GM21447 (cell line): ENCODE measurements around the gene JAKMIP1.
"Not testable (repeated sequence)": the region's sequence is repeated elsewhere in the genome, so short reads cannot be mapped to it uniquely, and the experiment has no call there.

Experiments
- ATAC-seq: cut with Tn5 transposase; IDR thresholded peaks from one replicate; pipeline ENCODE4 v1.9.1; 2021; ENCODE audit not compliant: unreplicated experiment

The JAKMIP1 gene

DNA sequence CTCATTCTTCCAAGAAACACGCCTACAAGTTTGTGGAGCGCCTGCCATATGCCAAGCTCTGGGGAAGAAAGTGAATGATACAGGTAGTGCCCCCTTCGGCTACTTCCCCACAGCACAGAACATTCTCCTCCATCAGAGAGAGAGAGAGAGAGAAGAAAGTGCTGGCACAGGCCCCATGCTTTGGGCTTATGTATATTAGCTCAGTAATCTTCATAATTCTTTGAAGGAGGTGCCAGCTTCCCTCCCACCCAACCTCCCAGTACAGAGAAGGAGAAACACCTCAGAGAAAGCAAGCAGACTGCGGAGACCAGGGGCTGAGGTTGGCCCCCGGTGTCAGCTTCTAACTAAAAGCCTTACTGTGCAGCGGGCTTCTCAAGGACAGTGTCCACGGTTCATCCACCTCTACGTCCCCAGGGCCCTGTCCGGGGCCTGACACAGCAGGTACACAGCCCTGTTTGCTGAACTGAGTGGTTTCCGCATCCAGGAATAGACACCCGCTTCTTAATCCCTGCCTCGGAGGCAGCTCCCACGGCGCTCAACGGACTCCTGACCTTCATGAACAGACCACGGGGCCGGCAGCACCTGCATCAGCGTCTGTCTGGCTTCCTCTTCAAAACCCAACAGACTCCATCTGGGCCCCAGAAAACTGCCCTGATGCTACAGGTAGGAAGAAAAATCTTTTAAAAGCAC is 50.2 kb downstream of the JAKMIP1 start:
- ATAC-seq: no peak

DNA sequence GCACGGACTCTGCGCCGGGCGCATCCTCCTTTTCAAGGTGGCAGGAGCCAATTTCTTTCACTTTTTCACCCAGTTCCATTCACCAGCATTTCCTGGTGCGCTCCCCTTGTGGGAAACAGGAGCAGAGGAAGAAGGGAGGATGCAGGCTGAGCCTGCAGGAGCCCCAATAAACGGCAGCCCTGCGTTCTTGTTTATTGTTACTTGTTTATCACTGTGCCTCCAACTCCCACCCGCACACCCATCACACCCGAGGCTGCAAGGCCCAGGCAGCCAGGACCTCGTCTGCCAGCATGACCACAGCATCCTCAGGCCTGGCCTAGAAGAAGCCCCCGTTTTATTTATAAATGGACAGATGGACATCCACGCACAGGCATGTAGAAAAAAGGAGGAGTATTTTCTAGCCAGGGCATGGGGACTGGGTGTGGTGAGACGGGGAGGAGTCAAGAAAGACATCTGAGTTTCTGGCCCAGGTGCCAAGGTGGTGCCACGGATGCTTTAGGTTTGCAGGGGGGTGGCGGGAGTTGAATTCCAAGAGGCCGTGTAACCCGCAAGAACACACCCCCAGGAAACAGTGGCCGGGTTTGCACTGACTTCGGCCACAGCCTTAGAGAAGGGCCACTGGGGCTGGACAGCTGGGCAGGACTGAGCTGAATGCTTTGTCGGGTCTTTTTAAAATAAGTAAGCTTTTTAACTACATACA is 51.7 kb downstream of the JAKMIP1 start:
- ATAC-seq: no peak

DNA sequence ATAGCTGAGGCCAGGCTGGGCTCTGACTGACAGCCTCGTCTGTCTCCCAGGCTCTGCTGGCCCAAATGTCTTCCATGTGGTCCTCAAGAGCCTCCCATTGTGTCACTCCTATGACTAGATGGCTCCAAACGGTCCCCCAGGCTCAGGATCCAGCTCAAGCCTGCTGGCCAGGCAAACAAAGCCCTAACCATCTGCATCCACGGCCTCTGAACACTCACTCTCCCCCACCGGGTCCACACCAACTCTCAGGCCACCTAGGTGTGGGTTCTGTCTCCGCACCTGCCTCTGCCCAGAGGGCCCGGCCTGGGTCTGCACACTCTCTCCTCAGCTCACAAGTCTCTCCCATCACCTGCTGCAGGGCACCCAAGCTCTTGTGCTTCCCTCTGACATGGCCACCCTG is 52.9 kb downstream of the JAKMIP1 start:
- no peak for ATAC-seq

DNA sequence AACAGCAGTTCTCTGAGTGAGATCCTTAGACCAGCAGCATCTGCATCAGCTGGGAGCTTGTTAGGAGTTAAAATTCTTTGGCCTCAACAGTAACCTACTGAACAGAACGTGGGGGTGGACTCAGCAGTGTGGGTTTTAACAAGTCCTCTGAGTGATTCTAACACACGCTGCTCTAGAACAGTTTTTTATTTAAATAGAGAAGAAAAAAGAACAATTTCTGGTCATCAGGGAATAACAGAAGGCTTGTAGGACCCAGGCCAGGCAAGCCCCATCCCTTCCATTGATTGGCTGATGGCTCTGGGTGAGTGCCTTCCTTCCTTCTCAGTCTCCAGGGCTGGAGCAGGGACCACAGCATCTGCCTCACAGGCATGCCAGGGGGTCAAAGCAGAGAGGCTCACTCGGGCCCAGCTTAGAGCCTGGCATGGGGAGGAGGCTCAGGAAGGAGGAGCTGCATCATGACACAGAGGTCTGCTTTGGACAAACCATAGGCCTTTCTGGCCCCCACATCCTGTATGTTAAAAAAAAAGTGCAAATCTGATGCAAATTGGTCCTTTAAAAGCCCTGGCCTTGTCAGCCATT is 56.7 kb downstream of the JAKMIP1 start:
- no peak for ATAC-seq

DNA sequence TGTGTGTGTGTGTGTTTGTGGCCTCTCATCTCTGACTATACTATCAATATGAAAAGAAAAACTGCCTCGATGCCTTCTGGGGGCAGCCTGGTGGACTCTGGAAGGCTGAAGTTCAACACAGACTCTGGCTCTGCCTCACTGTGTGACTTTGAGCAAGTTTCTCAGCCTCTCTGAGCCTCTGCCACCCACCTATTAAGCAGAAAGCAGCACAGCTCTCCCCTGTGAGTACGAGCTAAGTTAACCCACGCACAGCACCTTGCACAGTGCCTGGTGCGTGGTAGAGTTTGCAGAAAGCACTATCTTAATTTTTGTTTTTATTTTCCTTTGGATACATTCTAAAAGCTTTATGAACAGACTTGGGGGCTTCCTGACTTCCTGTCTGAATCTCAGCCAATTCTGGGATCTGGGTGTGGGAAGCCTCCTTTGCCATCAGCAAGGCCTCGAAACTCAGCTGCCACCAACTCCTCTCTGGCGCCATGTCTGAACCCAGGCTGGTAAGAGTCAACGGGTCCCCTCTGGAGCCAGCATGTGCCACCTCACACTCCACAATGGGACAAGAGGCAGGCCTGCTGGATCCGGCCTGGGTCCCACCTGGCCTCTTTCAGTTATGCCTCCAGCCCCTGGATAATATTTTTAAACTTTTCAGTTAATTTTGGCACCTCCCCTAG is 57.3 kb downstream of the JAKMIP1 start:
- ATAC-seq: no peak

DNA sequence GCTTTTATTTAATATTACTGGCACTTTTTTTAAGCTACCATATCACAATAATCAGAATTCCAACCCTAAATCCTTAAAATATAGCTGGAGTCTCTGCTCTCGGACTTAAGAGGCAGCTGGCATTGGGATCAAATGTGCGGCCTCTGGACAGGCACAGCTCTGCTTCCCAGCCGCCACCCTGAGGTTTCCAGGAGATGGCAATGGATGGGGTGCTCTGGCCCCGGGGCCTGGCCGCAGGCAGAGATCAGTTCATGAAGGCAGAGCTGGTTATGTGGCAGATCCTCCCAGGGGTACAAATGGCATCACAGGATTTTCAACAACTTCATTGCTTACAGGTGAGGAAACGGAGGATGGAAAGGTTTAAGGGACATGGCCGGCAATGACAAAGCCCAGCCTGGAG is 57.8 kb downstream of the JAKMIP1 start:
- no peak for ATAC-seq

DNA sequence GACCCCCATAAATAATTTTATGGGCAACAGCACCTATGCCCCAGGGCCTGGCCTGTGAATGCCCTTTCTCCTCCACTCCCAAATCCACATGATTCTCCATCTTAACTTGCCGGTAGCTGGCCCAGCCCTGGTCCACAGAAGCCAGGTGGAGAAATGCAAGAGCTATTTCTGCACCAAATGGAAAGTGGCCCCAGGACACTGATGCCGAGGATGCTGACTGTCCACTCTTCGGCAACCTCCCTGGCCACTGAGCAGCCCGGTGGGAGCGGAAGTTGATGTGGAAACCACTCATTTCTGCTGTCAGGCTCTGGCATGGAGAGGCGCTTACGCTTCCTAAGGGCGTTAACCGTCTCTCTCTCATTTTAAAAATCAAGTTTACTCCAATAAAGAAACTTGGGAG is 58.8 kb downstream of the JAKMIP1 start:
- no peak for ATAC-seq

DNA sequence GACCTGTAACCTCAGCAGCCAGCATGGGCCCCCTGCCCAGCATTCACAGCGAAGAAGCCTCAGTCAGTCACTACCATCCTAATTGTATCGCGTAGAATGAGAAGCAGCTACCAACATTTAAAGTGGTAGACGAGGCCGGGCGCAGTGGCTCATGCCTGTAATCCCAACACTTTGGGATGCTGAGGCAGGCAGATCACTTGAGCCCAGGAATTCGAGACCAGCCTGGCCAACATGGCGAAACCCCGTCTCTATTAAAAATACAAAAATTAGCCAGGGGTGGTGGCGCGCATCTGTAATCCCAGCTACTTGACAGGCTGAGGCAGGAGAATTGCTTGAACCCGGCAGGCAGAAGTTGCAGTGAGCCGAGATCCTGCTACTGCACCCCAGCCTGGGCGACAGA is 59.3 kb downstream of the JAKMIP1 start:
- ATAC-seq: not testable (repeated sequence)

DNA sequence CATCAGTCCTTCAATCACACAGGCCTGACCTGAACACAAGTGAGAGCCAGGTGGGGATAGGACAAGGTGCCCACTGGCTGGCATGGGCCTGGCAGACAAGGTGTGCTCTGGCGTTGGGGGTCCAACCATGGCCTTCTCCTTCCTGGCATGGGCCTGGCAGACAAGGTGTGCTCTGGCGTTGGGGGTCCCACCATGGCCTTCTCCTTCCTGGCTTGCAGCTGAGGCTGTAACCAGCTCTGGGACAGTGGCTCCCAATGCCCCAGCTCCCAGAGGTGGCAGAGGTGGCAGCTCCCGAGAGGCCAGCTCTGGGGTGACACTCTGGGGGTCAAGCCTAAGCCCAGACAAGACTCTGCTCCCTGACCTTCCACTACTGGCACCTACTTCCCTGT is 62.6 kb downstream of the JAKMIP1 start:
- ATAC-seq: no peak

DNA sequence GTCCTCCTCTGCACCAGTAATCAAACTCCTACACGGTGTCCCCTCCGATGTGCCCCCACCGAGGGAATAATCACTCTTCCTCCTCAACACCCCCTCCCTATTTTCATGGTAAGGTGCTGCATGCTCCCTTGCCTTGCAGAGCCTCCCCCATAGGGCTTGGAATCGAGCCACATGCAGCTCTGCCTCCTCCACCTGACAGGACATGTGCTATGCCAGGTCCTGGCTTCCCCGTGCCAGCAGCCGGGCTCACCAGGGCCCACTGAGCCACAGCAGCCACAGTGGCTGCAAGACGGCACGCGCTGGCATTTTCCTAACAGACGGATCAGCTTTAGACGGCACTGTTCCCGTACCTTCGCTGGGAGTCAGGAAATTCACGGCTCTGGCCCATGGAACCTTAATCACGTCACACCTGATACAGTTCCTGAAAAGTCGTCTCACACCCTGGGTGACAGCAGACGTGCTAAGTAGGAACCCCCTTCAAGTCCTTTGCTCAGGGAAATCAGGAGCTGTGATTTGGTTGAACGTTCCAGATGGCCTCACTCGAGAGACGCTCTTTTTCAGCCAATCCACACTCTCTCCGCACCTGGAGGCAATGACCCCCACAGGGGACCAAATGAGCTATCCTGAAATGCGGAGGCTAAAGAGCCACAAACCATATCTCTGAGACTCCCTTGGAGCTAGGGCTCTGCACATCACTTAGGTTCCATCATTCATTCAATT is 63.2 kb downstream of the JAKMIP1 start:
- no peak for ATAC-seq

DNA sequence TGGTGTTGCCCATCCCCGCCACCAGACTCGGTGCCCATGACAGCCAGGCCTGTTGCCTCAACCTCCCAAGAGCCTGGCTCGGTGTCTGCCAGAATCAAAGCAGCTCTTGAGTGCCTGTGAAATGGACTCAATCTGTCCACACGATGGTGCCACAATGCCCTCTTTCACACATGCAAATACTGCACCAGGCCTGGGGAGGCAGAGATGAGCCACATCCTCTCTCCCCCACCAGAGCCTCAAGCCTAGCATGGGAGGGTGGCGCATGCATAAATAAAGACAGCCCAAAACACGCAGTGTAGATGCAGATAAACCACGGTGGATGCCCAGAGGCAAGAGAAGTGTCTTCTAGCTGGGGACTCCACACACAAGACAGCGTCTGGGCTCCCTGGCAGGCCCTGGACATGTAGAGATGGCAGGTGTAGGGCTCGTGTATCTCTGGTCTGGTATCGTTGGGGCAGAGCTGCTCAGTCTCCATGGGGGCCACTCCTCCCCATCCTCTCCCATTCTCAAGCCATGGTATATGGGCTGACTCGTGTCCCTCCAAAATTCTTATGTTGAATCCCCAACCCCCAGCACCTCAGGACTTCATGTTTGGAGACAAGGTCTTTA is 65.6 kb downstream of the JAKMIP1 start:
- ATAC-seq: peak; percentile 92

DNA sequence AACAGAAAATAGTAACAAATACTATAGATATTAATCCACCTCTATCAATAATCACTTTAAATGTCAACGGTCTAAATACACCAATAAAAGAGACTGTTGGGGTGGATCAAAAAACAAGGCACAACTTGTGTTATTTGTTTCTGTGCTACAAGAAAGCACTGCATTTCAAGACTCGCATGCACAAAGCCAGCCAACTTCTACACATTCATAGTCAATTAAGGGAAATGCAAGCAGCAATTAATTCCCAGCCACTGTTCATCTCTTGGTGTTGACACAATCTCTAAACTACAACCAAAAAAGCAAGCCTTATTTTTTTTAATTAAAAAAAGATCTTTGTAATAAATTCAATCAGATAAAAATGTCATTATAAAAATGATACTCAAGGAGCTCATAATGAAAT is 67.6 kb downstream of the JAKMIP1 start:
- ATAC-seq: no peak

DNA sequence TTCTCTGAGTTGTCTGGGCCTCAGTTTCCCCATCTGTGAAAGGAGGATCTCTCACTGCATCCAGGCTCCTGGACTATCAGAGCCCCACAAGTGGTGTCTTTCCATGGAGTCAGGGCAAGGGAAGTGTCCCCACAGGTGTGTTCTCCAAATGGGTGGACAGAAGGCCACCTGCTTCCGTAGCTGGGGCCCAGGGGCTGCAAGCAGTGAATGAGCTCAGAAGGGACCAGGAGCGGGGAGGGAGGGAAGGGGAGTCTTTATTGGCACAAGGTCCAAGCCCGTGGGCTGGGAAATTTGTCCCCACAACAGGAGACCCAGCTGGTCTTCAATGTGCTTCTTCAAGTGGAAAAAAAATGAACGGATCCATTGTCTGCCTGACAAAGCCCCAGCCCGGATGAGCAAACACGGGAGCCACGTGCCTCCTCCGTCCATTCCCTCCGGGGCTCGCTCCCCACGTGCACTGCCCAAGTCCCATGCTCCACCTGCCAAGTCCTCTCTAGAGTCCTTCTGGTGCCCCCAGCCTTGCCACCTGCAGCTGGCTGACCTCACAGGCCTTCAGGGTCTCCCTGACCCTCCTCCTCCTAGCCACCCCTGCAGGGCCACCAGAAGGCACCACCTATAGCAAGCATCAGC is 72.0 kb downstream of the JAKMIP1 start:
- no peak for ATAC-seq

DNA sequence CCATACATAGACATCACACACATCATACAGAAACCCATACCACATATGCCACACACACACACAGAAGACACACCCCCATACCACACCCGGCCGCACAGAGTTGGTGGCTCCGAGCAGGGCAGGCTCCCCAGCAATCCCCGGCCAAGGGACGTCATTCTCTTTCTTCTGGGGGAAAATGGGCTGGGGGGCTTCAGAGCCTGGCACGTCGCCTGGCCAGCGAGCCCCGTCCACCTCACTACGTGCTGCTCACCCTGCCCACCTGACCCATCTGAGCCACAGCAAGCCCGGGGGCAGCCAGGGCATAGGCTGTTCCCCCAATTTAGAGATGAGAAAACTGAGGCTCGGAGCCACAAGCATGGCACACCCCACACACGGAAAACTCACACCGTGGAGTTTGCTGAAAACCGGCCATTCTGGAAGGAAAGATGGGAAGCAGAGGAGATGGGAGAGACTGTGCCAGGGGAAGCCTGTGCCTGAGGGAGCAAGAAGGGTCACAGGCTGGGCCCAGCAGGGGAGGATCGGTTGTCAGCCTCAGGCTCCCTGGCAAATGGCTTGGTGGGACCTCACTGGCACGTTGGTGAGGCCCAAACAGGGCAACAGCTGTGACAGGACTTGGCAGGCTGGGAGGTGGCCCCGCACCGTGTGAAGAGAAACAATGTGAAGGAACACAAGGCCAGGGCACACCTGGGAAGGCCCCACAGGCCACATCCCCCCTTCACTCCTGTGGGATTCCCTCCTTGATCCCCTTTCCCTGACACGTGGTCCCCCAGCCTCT is 73.2 kb downstream of the JAKMIP1 start:
- no peak for ATAC-seq

DNA sequence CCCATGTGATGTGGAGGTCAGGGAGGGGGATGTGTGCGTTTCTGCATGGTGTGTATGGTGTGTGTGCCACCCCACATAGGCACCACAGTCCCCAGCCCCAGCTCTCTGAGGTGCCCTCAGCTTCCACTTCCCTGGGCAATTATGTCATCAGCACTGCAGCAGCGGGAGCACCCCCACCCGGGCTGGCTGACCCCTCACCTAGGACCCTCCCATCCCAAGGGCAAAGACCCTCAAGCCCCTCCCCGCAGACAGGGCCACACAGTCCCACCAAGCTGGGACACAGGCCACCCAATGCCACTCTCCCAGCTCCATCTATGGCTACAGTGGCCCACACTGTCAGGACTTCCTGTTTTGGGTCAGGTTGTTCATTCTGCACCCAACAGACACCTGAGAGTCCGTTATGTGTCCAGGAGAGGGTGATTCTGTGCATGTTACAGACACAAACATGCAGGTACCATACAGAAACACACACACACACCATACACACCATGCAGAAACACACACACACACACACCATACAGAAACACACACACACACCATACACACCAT is 75.2 kb downstream of the JAKMIP1 start:
- no peak for ATAC-seq

DNA sequence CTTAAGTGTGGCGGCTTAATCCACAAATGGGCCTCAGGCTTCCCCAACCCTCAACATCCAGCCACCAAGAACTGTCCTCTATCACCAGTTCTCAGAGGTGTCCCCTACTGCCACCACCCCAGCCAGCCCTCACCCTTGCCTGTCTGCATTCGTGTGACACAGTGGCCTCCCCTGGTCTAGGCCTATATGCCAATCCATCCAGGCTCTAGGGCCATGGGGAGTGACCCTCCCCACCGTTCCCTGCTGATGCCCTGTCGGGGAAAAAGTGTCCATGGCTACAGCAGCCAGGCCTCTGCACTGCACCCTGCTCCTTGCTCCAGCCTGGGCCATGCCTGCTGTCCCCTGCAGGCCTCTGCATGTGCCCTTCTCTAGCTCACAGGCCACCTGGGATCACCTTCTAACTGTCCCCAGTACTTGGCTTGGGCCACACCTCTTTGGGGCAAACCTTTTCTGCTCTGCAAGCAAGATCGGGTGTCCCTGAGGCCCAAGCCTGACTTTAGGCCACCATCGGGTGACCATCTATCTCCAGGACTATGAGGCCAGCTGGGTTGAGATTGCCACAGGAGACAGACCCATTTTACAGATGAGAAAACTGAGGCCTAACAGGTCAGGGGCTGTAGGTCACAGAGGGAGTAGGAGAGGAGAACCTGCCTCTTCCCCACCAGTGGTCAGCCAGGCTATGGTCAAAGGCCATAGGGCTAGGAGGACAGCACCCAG is 75.8 kb downstream of the JAKMIP1 start:
- ATAC-seq: no peak

DNA sequence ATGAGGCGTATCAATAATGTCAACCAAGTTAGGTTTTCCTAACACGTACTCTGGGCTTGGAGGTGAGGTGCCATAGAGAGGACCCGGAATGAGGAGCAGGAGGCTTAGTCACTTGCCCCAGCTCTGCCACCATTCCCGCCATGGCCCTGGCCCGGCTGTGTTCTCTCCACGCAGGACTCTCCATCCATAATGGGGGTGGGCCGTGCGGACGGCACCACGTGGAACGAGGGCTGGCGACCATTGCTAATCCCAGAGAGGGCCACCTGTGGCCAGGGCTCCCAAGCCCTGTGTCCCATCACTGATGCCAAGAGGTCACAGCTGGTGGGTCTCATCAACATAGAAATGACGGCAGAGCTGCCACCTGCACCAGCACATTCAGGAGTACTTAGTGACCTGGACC is 76.4 kb downstream of the JAKMIP1 start:
- no peak for ATAC-seq

DNA sequence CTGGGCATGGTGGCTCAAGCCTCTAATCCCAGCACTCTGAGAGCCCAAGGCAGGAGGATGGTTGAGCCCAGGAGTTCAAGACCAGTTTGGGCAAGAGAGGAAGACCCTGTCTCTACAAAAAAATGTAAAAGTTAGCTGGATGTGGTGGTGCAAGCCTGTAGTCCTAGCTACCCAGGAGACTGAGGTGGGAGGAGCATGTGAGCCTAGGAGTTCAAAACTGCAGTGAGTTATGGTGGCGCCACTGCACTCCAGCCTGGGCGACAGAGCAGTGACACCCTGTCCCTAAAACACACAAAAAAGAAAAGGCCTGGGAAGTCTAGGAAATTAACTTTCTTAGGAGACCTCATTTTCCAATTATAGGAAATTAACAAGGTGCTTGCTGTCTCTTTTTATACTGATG is 76.8 kb downstream of the JAKMIP1 start:
- ATAC-seq: no peak

DNA sequence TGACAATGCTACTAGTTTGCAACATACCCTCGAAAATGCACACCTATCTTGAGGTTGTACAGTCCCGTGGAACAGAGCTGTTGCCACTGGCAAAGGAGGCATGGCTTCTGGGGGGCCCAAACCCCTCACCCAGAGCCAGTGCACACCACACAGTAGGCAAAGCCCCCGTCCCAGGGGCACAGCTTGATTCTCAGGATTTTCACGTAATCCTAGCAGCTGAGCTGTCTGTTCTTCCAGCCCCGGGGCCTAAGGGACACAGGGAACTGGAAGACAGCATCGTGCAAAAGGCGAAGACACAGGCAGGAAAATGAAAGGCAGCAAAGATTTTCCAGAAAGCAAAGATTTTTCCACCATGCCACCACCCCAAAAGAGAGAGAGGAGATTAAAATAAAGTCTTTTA is 77.2 kb downstream of the JAKMIP1 start:
- no peak for ATAC-seq
